ENCODE measurements around the gene DHRS13.
A peak's percentile ranks its signal among the peaks of the same experiment; 100 is the strongest.

DHRS13 gene, protein sequence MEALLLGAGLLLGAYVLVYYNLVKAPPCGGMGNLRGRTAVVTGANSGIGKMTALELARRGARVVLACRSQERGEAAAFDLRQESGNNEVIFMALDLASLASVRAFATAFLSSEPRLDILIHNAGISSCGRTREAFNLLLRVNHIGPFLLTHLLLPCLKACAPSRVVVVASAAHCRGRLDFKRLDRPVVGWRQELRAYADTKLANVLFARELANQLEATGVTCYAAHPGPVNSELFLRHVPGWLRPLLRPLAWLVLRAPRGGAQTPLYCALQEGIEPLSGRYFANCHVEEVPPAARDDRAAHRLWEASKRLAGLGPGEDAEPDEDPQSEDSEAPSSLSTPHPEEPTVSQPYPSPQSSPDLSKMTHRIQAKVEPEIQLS

DNA sequence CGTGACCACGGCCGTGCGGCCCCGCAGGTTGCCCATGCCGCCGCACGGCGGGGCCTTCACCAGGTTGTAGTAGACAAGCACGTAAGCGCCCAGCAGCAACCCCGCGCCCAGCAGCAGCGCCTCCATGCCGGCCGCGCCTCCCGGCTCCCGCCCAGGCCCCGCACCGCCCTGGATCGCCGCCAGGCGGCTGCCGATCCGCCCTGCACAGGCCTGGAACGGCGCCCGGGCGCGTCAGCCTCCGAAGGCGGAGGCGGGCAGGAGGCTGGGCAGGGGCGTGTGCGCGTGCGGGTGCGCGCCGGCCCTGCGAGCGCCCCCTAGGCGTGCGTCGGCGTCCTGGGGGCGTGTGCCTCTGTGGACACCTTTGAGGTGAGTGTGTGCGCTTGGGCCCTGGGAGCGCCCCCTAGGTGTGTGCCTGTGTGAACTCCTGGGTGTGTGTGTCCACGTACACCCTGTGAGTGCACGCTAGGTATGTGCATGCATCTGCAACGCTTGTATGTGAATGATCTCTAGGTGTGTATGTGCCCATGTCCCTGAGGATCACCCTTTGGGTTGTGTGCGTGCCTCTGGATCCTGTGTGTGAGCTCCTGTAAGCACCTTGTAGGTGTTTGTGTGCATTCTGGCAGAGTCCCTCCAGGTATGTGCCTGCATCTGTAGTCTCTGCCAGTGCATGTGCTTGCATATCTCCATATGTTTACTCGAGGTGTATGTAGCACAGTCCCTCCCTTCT is at the start of gene DHRS13:
Gene DHRS13 (minus strand): TSS at position 261 of the 727 bp plus-strand sequence. CDS start 135 bp downstream, at position 126.
- DNase-seq (ENCODE audit: low read depth), result peak; percentile 87

DNA sequence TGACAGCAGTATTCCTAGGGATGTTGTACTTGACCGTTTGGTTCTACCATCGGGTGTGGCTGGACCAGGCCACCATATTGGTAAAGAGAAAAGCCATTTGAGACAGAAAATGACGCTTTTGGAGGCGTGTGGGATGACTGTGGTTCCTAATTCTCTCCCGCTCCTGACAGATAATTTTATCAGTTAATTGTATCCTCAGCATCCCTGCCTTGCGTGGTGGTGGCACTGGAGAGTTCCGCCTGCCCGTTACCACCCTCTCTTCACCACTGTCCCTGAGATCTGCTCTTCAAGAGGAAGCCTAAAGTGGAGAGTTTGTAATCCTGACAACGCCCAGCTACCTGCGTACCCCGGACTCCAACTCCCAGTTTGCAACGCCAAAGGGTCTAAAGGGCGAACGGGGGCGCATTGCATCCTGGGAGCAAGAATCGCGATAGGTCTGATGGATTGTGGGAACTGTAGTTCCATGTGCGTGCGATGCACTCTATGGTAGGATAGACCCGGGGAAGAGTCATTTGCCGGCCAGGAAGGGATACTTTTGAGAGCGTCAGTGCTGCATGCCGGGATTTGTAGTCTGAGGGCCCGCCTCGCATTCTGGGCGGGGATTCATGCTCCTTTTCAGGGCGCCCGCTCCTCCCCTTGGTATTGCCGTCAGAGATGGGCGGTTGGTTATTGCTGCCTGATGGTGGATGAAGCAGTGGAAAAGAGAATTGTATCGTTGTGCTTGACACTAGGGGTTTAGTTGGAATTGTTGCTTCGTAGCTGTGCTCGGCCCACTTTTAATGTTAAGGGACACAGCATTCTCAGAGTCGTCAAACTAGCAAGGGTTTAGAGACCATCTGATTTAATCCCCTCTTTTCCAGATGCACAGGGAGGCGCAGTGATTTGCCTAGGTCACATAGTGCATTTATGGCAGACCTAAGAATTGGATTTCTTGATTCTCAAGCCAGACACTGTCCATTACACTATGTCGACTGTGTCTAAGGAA is 49.4 kb upstream of the DHRS13 start:
- peak; percentile 87 for DNase-seq (ENCODE audit: low read depth)

- DNase-seq (ENCODE audit: low read depth), result peak; percentile 100
Measured at GRCh38 chr17:28951428-28951990, 48.6 kb upstream of the DHRS13 start, which contains the start of gene PHF12. Gene PHF12, minus strand, starts transcription at chr17:28951518. Its CDS starts 558 bp downstream, at chr17:28950960.

DNA sequence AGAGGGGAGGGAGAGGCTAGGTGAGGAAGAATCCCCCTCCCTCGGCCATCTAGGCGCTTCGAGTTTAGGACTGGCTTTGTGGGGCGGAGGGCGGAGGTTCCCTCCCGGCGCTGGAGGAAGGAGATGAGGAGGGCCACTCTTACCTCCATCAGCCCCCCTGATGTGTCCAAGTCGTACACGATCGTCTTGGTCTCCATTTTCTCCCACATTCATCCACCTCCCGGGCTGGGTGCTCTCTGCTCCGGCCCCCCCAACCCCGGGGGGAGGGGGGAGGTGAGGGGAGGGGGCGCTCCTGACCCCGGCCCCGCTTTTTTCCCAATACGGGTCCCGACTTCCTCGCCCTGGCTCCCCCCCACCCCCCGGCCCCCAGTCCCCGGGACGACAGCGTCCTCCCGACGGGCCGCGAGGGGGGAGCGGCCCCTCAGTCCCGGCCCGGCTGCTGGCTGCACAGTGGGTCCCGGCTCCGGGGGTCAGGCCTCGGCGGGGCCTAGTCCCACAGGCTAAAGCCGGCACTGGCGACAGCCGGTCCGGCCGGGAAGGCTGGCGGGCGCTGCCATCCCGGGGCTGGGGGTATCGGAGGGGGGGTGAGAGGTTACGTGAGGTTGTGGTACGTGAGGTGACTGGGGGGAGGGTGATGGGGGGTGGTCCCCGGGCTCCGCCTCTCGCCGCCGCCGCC is 48.0 kb upstream of the DHRS13 start:
- DNase-seq (ENCODE audit: low read depth), result peak; percentile 15

GRCh38 chr17:28950017-28950751 is 47.3 kb upstream of the DHRS13 start:
- DNase-seq (ENCODE audit: low read depth), result no peak

- DNase-seq (ENCODE audit: low read depth), result peak; percentile 45
Measured at GRCh38 chr17:28949185-28950016, 46.5 kb upstream of the DHRS13 start.

- DNase-seq (ENCODE audit: low read depth), result no peak
Measured at GRCh38 chr17:28948873-28949184, 46.0 kb upstream of the DHRS13 start.

DNA sequence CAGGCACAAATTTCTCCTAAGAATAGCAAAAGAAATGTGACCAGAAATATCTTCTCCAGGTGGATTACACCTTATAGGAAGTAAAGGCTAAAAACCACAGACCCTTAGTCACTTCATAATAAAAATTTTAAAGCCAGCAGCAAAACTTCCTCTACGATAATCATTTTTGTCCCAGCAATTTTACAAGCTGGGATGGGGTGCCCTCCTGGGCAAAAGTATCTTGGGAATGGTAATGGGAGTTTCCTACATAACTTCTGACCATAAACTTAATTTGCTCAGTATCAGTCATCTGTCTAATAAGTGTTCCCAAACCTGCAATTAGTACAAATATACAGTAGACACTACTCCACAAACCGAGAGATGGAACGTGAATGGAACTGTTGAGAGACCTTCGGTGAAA is 45.5 kb upstream of the DHRS13 start:
- DNase-seq (ENCODE audit: low read depth), result no peak

DNA sequence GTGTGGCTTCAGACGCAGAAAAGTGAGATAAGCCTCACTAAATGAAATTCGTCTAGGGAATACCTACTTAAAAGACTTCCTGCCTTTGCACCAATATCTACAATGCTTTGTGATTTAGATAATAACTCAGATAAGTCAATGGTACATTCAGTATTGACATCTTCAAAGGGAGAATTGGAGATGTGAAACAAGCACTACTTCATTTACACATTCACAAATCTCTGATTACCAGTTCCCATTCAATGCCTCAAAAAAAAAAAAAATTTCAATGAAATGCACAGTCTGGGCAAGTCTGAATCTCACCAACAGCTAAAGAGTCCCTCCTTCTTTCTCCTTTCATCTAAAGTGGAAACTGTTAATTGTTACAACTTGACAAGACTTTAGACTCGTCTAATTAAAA is 44.8 kb upstream of the DHRS13 start:
- DNase-seq (ENCODE audit: low read depth), result no peak

- no peak for DNase-seq (ENCODE audit: low read depth)
Measured at GRCh38 chr17:28946239-28946638, 43.4 kb upstream of the DHRS13 start.

DNA sequence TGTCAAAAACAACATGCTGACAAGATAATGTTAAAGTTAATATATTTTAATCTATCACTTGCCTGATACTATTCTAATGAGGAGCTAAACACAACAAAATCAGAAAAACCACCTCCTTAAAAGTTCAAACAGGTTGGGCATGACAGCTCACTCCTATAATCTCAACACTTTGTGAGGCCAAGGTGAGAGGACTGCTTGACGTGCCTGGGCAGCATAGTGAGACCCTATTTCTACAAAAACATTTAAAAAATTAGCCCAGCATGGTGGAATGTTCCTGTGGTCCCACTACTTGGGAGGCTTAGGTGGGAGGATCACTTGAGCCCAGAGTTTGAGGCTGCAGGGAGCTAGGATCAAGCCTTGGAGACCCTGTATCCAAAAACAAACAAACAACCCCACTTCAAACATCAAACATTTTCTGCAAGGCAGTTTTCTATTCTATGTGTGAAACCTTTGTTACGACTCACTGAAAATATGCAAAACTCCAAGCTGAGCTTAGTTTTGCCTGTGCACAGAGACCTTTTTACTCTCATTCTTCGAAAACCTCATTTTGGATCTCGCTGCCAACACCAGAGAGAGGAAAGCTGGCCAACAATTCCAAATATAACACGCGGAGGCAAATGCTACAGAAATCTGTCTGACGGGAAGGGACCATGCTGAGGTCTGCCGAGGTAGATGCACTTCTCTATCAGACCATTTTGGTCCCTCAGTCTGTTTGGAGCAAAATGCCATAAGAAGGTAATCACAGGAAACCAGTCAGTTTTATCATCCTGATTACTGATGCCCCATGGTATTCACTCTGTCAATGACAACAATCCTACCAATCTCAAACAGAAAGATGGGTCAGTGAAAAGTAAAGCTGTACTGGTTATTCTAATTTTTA is 42.2 kb upstream of the DHRS13 start:
- no peak for DNase-seq (ENCODE audit: low read depth)

- DNase-seq (ENCODE audit: low read depth), result no peak
Measured at GRCh38 chr17:28944343-28944742, 41.5 kb upstream of the DHRS13 start.

GRCh38 chr17:28942925-28943324 is 40.0 kb upstream of the DHRS13 start:
- DNase-seq (ENCODE audit: low read depth), result no peak

DNA sequence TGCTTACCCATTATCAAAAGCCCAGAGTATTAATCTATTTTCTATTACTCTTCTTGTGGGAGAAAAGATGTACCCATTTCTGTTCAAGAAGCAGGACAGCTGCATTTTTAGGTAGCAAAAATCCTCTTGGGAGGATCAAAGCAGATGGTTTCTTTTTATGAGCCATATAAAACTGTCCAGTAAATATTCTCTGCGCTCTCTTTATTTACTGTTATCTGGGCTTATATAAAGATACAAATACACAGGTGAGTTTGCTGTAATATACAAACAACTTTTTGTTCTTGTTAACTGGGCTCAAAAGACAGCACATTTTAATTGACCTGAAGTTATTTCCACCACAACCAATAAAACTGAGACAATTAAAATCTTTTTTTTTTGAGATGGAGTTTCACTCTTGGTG is 38.4 kb upstream of the DHRS13 start:
- DNase-seq (ENCODE audit: low read depth), result no peak

DNA sequence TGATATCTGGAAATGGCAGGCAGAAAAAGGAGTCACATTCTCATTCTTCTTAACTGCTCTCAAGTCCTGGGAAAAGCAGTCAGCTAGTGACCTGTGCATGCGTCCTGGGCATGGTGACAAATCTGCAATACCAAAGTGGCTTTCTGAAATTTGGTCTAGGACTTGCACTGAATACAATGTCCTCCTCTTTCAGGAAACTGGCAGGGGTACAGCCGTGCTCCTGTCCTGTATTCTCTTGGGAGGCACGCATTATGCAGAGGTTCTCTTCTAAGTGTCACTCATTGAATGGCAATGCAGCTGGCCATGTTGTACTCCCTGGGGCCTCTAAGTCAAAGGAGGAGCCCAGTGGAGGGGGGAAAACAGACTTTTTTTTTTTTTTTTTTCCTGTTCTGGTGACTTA is 37.8 kb upstream of the DHRS13 start:
- DNase-seq (ENCODE audit: low read depth), result no peak

DNA sequence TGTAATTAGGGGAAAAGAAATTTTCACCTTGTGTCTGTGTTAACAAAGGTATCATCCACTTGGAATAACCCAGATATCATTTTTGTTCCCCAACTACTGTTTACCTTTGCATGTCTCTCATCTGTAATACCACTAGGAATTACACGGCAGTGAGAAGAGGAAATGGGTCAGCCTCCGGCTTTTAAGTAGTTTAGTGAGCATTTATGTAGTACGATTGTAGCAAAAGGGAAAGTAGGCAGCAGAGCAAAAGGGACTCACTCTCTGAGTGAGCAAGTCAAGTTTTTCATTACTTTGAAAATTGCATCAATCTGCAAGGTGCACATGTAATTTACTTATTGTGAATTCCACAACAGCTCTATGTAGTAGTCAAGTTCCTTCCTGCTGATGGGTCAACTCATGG is 37.3 kb upstream of the DHRS13 start:
- no peak for DNase-seq (ENCODE audit: low read depth)

DNA sequence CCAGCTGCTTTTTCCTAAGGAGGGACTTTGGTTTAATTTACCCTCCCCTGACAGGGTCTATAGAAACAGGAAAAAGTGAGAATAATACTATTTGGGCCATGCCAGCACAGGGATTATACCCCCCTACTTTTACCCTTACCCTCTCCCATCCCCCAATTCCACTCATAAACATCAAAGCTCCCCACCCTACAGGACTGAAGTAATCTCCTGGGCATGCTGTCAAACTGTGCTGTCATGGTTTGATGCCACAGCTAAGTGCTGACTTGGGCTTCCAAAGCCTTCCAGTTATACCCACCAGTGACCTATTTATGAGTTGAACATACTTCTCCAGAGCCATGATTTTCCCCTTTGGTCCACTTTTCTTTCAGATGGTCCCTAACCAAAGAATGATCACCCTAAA is 35.7 kb upstream of the DHRS13 start:
- no peak for DNase-seq (ENCODE audit: low read depth)

DNA sequence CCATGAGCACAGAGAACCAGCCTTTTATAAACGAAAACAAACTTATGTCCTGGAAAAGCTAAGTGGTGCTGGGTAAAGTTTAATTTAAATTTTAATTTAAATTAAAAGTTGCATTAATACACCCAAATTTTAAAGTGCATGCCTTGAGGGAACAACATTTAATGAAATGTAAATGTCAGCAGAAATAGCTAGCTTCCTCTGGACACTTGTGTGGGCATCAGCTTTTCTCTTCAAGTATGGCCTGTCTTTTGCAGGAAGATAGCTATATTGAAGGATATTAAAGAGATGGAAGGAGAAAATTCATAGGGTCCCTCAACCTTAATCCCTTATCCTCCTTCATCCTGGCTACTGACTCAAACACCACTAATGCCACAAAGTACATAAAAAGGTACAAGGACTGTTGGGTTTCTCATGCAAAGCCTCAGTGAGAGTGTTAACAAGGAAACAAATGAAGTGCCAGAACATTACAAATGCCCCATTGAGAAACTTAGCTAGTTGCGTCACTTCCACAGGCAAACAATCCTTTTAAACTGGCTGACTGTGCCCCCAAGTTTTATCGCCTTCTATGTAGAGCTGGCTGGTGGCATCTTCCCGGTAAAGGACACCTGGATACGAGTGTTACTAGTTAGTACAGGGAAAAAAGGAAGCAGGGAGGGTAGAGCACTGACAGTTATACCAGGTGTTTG is 34.3 kb upstream of the DHRS13 start:
- DNase-seq (ENCODE audit: low read depth), result no peak
